ENCODE measurements around the gene CNTNAP5.

DNA sequence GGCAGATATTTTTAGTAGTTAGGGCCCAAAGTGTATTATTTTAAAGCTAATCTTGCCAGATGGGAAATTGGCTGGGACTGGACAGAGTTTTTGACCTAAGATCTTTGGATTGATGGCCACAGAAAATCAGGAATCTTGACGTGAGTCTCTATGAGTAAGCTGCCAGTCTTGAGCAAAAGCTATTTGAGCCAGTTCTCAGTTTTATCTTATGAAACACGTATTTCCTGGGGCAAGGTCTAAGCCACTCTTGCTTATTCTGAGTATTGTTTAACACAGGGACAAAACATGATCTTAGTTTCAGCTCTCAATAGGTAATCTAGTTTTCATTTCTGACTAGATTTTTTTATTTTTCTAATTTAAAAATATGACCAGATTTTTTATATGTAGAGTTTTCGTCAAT lies 329.4 kb downstream of the CNTNAP5 start:
- TF ChIP-seq CTCF (IDR thresholded peaks at IDR 0.05; ENCODE audit: low read depth, low read length) (no peak), EZH2phosphoT487 (IDR thresholded peaks at IDR 0.05; ENCODE audit: low read depth) (no peak)
